Left colon (tissue), 2 donors: Measurements from ENCODE around the gene DNAJB1. TPM values are rescaled to one million over a fixed set of nuclear protein-coding genes. Genes with fewer than 3 reads are reported as not detected.

ENCODE experiments used
- ATAC-seq: fragments of 200-7000 bp; cut with Tn5 transposase; one replicate; pipeline ENCODE4 v1.9.1; 2020; ENCODE audit warnings: mild to moderate bottlenecking, moderate library complexity
- DNase-seq, 2 donors: peaks; one replicate each; pipeline ENCODE4 v3.0.0-alpha.2; 2020
- intact Hi-C, 2 donors: fragments of 100-400 bp; cut with DNase I in 1 of 2; cut with micrococcal nuclease in 1 of 2; formaldehyde crosslinking; loops; one replicate each; pipeline versions ENCODE4 v1.11.2 to v1.14.0; 2022; cut with DNase I, micrococcal nuclease
- total RNA-seq, 2 donors: library from RNA; stranded (reverse); fragmentation: NEBNext Ultra II Directional; extraction: Animal tissue kit (Norgen Biotek cat#: 25700); gene quantifications; one replicate each; pipeline ENCODE4 v1.2.1, GENCODE V29; 2021
- donor health status: DM: no; HTN: no; CAD: no.
- donor health status: DM: yes; HTN: yes; CAD: no.

Gene DNAJB1
- total RNA-seq, 2 donors from 2014 or later: 122 to 123 TPM

- no peak for DNase-seq
- intact Hi-C loops: no loop called here
- no peak for ATAC-seq
Measured at GRCh38 chr19:14477418-14478112, 40.6 kb downstream of the DNAJB1 start.

GRCh38 chr19:14476673-14477401, 41.4 kb downstream of the DNAJB1 start:
- DNase-seq (peak in 1 of 2 donors; percentile 41), ATAC-seq (peak; percentile 23)
- intact Hi-C loops: no loop called here

- ATAC-seq: no peak
- DNase-seq: no peak
- intact Hi-C loops: no loop called here
Measured at GRCh38 chr19:14476327-14476672, 41.9 kb downstream of the DNAJB1 start.

DNA sequence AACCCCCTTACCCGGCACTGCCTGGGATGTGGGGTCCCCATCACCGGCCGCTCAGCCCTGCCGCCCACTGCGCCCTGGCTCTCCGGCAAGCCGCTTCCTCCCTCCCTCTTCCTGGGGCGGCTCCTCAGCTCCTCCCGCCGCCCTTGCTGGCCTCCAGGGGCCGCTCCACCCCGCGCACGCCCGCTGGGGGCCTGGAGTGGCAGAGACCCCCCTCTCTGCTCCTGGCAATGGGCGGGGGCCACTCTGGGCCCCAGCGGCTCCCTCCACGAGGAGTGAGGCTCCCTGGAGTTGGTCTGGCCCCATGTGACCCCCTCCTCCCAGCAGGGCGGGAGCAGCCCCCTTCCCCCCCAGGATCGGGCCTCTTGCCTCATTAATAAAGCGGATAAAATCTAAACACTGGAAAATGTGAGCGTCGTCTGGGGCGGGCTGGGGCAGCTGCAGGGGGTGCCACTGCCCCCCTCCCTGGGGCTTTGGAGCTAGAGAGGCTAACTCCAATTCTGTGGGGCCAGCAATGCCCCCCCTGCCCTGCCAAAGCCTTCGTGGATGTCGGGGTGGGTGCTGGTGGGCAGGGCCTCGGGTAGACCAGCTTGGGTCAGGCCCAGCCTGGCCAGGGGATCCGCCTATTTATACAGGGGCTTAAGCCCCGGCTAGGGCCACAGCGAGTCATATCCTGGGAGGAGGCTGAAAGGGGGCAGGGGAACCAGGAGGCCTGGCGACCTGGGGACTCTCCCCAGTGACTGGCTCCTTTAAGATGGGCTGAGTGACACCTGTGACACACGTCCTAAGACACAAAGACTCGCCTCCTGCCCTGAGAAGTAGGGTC, 42.7 kb downstream of the DNAJB1 start, which contains the start of gene PTGER1:
Gene PTGER1 (minus strand): TSS at position 104 of the 823 bp plus-strand sequence. CDS start 1,034 bp downstream, outside the sequence.
- ATAC-seq: peak; percentile 56
- intact Hi-C loops: no loop called here
- peak in 1 of 2 donors; percentile 42 for DNase-seq

- ATAC-seq (peak; percentile 10), DNase-seq (no peak)
- intact Hi-C loops: no loop called here
Measured at GRCh38 chr19:14474827-14475226, 43.4 kb downstream of the DNAJB1 start.

DNA sequence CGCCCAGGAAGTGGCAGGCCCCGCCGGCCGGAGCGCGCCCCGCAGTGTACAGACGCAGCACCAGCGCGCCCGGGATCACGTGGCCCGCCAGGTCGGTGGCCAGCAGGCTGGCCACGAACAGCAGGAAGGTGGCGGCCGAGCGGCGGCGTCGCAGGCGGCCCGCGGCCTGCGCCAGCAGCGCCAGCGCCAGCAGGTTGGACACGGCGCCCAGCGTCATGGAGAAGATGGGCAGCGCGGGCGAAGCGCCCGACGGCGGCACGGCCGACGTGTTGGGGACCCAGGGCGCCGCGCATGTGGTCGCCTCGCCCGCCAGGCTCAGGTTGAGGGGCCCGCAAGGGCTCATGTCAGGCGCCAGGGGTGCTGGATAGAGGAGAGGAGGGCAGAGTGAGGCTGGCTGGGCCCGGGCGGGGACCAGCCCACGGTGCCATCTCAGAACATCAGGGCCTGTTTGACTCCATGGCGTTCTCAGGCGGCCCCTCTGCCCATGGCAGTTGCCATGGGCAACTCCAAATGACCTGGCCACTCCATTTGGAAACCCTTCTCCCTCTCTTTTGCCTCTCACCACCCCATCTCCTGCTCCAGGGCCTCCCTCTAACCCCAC, 44.1 kb downstream of the DNAJB1 start:
- ATAC-seq (peak; percentile 47), DNase-seq (peak in 1 of 2 donors; percentile 64)
- intact Hi-C loops: no loop called here

DNA sequence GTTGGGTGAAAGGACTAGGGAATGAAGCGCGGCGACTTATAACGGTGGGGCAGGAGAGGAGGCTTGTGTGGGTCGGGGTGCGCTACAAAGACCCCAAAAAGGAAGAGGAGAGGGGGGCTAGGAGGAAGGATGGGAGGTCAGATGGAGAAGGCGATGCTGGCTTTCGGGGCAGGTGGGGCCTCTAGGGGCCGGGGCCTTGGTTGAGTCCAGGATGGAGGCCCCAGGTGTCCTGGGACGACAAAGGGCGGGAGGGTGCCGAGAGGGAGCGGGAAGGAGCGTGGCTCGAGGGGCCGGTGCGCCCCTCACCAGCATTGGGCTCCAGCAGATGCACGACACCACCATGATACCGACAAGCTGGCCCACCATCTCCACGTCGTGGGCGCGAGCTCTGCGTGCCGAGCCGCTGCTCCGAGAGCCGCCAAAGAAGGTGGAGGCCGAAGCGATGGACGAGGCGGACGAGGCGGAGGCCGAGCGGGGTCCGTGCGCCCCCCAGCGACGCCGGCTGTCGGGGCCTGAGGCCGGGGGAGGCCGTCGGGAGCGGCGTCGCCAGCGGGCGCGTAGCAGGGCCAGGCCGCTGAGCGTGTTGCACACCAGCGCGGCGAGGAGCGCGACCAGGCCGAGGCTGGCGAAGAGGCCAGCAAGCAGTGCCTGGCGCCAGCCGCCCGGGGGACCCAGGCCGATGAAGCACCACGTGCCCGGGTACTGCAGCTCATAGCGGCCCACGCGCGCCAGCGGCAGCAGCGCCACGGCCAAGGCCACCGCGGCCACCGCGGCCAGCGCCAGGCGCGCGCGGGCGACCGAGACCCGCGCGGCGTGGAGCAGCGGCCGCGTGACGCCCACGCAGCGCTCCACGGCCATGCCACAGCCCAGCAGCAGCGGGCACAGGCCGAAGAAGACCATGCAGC, 44.9 kb downstream of the DNAJB1 start:
- no peak for ATAC-seq
- intact Hi-C loops: no loop called here
- DNase-seq: no peak

DNA sequence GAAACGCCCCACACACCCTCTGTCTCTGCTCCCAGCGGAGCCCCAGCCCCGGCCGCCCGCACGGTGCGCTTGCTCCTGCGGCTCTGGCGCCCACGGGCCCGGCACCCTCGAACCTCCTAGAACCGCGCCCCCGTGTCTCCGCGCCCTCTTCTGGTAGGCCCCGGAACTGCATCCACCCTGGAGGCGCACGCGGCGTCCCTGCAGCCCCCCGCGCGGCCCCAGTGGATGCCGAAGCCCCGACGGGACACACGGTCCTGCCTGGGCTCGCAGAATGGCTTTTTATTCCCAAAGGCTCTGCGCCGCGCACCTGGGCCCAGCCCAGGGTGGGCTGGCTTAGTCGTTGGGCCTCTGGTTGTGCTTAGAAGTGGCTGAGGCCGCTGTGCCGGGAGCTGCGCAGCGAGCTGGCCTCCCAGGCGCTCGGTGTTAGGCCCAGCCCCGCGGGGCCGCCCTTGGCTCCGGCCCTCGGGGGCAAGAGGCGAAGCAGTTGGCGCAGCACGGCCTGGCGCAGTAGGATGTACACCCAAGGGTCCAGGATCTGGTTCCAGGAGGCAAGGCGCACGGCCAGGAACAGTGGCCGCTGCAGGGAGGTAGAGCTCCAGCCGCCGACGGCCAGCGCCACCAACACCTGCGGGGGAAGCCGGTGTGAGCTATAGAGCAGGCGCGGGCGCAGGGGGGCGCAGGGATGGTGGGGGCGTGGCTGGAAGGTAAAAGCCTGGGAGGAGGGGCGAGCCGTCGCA, 45.8 kb downstream of the DNAJB1 start:
- intact Hi-C loops: no loop called here
- ATAC-seq (peak; percentile 25), DNase-seq (peak in 1 of 2 donors; percentile 83)

DNA sequence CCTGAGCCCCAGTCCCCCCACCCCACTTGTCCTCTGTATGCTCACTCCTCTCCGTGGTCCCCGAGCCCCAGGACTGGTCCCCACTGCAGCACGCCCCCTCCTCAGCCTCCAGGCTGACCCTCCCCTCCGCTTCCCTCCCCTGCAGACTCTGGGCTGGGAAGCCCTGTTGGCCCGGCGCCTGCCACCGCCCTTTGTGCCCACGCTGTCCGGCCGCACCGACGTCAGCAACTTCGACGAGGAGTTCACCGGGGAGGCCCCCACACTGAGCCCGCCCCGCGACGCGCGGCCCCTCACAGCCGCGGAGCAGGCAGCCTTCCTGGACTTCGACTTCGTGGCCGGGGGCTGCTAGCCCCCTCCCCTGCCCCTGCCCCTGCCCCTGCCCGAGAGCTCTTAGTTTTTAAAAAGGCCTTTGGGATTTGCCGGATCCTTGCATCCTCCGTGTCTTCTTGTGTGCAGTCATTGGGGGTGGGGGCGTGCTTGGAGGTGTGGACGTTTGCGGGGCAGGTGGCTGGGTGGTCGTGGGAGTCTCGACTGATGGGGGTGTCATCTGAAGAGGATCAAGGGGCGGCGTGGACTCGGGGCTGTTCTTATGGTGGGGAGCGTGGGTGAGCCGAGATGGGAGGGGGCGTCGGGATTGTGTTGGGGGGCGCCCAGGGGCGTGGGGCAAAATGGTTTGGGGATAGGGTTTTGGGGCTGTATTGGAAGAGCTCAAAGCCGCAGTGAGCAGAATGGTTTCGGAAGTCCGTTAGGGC, 46.6 kb downstream of the DNAJB1 start:
- ATAC-seq (no peak), DNase-seq (no peak)
- intact Hi-C loops: no loop called here

GRCh38 chr19:14470031-14470876, 47.9 kb downstream of the DNAJB1 start:
- DNase-seq (no peak), ATAC-seq (no peak)
- intact Hi-C loops: no loop called here

GRCh38 chr19:14467816-14468215, 50.4 kb downstream of the DNAJB1 start:
- ATAC-seq: no peak
- no peak for DNase-seq
- intact Hi-C loops: no loop called here

- no peak for DNase-seq
- intact Hi-C loops: no loop called here
- no peak for ATAC-seq
Measured at GRCh38 chr19:14467391-14467790, 50.8 kb downstream of the DNAJB1 start.
